ENCODE results near the gene GOSR2. TPM values are rescaled to one million over a fixed set of nuclear protein-coding genes. Genes with fewer than 3 reads are reported as not detected.

The GOSR2 gene
- total and polyA plus RNA-seq, 2 of the 4 experiments (the other 2 are of a cell fraction) = 63.4 to 75.6 TPM

DNA sequence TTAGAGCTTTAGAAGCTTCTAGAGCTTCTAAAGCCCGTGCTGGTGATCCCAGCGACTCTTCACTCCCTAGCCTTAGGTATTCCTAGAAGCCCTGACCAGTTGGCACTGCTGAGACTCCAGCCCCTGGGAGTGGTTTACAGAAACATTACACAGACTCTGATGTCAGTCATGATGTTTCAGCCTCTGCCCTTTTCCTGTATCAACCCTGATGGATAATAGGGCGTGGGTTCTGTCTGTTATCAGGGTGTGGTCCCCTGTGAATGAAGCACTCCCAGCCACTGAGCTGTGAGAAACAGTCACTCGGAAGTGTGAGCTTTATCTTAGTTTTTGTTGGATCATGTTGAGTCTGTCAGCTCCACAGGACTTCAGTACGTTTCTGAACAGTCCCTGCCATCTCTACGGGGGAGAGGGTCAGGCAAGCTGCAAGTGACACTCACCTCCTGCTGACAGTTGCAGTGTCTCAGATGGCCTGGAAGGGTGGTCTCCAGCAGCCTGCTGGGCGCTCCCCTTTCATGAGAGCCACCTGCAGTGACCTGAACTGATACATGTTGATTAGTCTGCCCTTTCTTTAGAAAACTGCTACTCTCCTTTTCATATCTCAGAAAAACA is 12.8 kb downstream of the GOSR2 start:
- Histone ChIP-seq H2BK5ac (ENCODE audit: low read depth, low read length, poor library complexity, severe bottlenecking) (no peak overlapping the region), H2BK120ac (ENCODE audit: low read depth, low read length) (no peak overlapping the region), H3K9me1 (ENCODE audit: insufficient read depth, low read length) (no peaks in the 10 kb centered on the region), H2AK9ac (replicated peaks; ENCODE audit: low read depth, low read length, poor library complexity) (no peak overlapping the region), H2AFZ (replicated peaks; ENCODE audit: low read length, poor library complexity) (no peak overlapping the region), H4K5ac (ENCODE audit: low read depth, low read length) (no peak overlapping the region), H3K4me2 (ENCODE audit: low read depth, low read length) (no peak overlapping the region), H3K56ac (ENCODE audit: extremely low read depth, insufficient read depth, low read length) (no peak overlapping the region), H2AK5ac (ENCODE audit: low read depth, low read length) (no peak overlapping the region), H3K27ac (ENCODE audit: insufficient read depth, low read length) (no peak overlapping the region), H3K79me1 (ENCODE audit: low read depth in 1 of 2, low read length in 2 of 2) (peaks cover 22 to 40% of the 10 kb centered on the region in 2 experiments), H3K23ac (ENCODE audit: low read depth, low read length) (no peak overlapping the region), H3K4me1 (ENCODE audit: control insufficient read depth, insufficient read depth, low read length) (no peaks in the 10 kb centered on the region), H3K36me3 (ENCODE audit: control insufficient read depth, insufficient read depth, low read length) (peaks cover 76% of the 10 kb centered on the region), H2BK20ac (ENCODE audit: low read depth, low read length) (no peak overlapping the region), H3K27me3 (ENCODE audit: control insufficient read depth, insufficient read depth, low read length) (no peaks in the 10 kb centered on the region), H3K4me3 (ENCODE audit: insufficient read depth, low read depth, low read length) (no peak overlapping the region), H2BK15ac (ENCODE audit: low read depth, low read length) (no peak overlapping the region), H3K18ac (ENCODE audit: low read depth, low read length) (no peak overlapping the region), H4K8ac (ENCODE audit: low read depth in 2 of 2, low read length in 2 of 2) (no peak overlapping the region), H3K14ac (replicated peaks; ENCODE audit: low read depth, low read length) (no peak overlapping the region), H4K91ac (ENCODE audit: insufficient read depth, low read depth, low read length) (no peak overlapping the region), H3K9ac (ENCODE audit: low read depth, low read length) (no peak overlapping the region), H3K4ac (ENCODE audit: low read depth, low read length) (no peak overlapping the region), H4K20me1 (ENCODE audit: insufficient read depth, low read length) (peaks cover 9% of the 10 kb centered on the region), H3K9me3 (ENCODE audit: control insufficient read depth, insufficient read depth, low read length) (no peaks in the 10 kb centered on the region)
- intact Hi-C loops (cut with micrococcal nuclease) = loop anchor here (10.0 kb wide), 1 partner anchor 209 kb away; no protein-coding TSS in a partner anchor
- no TSS peak for BruUV-seq (replicated peaks)
- TF ChIP-seq MXI1 (IDR thresholded peaks at IDR 0.05; ENCODE audit: borderline replicate concordance, low read depth, low read length) = no peak
- no peak for TF ChIP-seq CHD1 (IDR thresholded peaks at IDR 0.05; ENCODE audit: low read depth, low read length)
- TF ChIP-seq, protein P1, sequence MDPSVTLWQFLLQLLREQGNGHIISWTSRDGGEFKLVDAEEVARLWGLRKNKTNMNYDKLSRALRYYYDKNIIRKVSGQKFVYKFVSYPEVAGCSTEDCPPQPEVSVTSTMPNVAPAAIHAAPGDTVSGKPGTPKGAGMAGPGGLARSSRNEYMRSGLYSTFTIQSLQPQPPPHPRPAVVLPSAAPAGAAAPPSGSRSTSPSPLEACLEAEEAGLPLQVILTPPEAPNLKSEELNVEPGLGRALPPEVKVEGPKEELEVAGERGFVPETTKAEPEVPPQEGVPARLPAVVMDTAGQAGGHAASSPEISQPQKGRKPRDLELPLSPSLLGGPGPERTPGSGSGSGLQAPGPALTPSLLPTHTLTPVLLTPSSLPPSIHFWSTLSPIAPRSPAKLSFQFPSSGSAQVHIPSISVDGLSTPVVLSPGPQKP (IDR thresholded peaks at IDR 0.05; ENCODE audit: borderline replicate concordance, low read depth, low read length) = no peak
- TF ChIP-seq, protein P2, sequence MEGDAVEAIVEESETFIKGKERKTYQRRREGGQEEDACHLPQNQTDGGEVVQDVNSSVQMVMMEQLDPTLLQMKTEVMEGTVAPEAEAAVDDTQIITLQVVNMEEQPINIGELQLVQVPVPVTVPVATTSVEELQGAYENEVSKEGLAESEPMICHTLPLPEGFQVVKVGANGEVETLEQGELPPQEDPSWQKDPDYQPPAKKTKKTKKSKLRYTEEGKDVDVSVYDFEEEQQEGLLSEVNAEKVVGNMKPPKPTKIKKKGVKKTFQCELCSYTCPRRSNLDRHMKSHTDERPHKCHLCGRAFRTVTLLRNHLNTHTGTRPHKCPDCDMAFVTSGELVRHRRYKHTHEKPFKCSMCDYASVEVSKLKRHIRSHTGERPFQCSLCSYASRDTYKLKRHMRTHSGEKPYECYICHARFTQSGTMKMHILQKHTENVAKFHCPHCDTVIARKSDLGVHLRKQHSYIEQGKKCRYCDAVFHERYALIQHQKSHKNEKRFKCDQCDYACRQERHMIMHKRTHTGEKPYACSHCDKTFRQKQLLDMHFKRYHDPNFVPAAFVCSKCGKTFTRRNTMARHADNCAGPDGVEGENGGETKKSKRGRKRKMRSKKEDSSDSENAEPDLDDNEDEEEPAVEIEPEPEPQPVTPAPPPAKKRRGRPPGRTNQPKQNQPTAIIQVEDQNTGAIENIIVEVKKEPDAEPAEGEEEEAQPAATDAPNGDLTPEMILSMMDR (conservative IDR thresholded peaks at IDR 0.05; ENCODE audit: low read depth, low read length) = no peak
- TF ChIP-seq RAD21 (IDR thresholded peaks at IDR 0.05; ENCODE audit: low read length) = no peak
- TF ChIP-seq BHLHE40 (IDR thresholded peaks at IDR 0.05; ENCODE audit: low read depth, low read length) = no peak
- TF ChIP-seq, protein P3, sequence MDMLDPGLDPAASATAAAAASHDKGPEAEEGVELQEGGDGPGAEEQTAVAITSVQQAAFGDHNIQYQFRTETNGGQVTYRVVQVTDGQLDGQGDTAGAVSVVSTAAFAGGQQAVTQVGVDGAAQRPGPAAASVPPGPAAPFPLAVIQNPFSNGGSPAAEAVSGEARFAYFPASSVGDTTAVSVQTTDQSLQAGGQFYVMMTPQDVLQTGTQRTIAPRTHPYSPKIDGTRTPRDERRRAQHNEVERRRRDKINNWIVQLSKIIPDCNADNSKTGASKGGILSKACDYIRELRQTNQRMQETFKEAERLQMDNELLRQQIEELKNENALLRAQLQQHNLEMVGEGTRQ (IDR thresholded peaks at IDR 0.05; ENCODE audit: low read depth, low read length) = no peak
- DNase-seq = no peak
- CTCF ChIA-PET = no interaction called here
- no peak for ATAC-seq (ENCODE audit: low read depth)
- in situ Hi-C loops (cut with MboI; ENCODE audit: low sequenced_read_pairs) = no loop called here
- POLR2A ChIA-PET (ENCODE audit: unreplicated experiment) = no interaction called here
- dilution Hi-C loops (cut with HindIII; ENCODE audit: low sequenced_read_pairs, unreplicated experiment) = no loop called here
- WGBS, 2 experiments (ENCODE audit: extremely low coverage in 2 of 2, insufficient read length in 1 of 2) = 70% methylated on average over 2 of the region's 7 CpGs; no CpG with 5 or more reads in 1 of the 2 experiments
